GM10248 (cell line): ENCODE measurements around the gene RNF13.

ENCODE experiments used
- CTCF ChIA-PET: fragments of 300-600 bp; sonication (Branson Sonifier 250); formaldehyde crosslinking; extraction: SDS; loops from one replicate; lab custom pipeline; 2021; ENCODE audit warnings: antibody characterized with exemption; lab: Yijun Ruan, JAX
- POLR2A ChIA-PET: fragments of 350-650 bp; sonication (Branson Sonifier 250); formaldehyde crosslinking; extraction: SDS; loops from one replicate; lab custom pipeline; 2020; ENCODE audit warnings: antibody characterized with exemption; lab: Yijun Ruan, JAX
- DNase-seq: peaks from one replicate; pipeline ENCODE4 v3.0.0; 2012; ENCODE audit errors: extremely low spot score
- CTCF ChIP-seq: IDR thresholded peaks from 2 replicates; pipeline ENCODE4 v1.5.1; 2012; ENCODE audit warnings: mild to moderate bottlenecking, low read depth; ENCODE audit errors: extremely low read depth, missing control alignments, control extremely low read depth

Gene RNF13

DNA sequence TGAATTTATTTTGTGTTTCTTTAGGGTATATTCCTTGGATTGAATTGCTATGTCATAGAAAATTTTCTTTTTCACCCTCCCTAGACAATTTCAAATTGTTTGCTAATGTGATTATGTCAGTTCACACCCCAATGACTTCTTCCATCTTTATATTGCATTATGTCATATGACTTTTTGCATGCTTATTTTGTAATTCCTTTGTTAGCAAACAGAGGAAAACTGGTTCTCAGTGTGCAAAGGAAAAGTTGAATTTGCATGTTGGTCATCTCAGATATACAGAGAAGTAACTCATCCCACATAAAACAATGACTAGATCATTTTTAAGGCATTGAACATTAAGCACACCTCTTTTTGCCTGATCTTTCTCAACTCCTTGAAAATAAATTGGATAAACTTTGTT is 3.3 kb upstream of the RNF13 start:
- no peak for TF ChIP-seq CTCF
- POLR2A ChIA-PET: no interaction called here
- CTCF ChIA-PET: interaction anchor here (1.1 to 3.3 kb wide), 5 partner anchors 10 to 47 kb away, joined by 8 to 60 read pairs (median 27); no protein-coding TSS in a partner anchor
- DNase-seq: no peak

GRCh38 chr3:149810846-149811245 is 2.2 kb upstream of the RNF13 start:
- CTCF ChIA-PET: no interaction called here
- DNase-seq: no peak
- POLR2A ChIA-PET: no interaction called here
- TF ChIP-seq CTCF: no peak

- POLR2A ChIA-PET: no interaction called here
- CTCF ChIA-PET: no interaction called here
- no peak for TF ChIP-seq CTCF
- DNase-seq: no peak
These were observed 830 bp upstream of the RNF13 start for GRCh38 chr3:149812165-149812605.

- CTCF ChIA-PET: interaction anchor here (1.0 to 1.5 kb wide), 7 partner anchors 9 to 283 kb away, joined by 3 to 5 read pairs (median 3); no protein-coding TSS in a partner anchor
- TF ChIP-seq CTCF: no peak
- POLR2A ChIA-PET: no interaction called here
- DNase-seq: peak; percentile 9
These were observed 609 bp downstream of the RNF13 start for GRCh38 chr3:149813367-149814281.

DNA sequence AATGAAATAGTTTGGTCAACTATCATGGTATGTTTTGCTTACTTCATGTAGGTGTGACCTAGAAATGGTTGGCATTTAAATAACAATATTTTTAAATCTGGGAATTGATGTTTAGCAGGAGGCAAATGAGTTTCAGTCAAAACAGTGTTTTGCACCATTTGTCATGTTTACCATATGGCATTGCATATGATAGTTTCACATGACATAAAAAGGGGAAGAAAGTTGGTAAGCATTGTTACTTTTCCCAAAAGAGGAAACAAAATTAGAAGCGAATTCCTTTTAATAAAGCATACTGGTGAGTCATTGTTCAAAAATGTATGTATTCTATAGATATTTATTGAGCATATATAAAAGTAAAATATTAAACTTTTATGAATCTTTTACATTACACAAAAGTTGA is 2.3 kb downstream of the RNF13 start:
- POLR2A ChIA-PET: no interaction called here
- CTCF ChIA-PET: no interaction called here
- DNase-seq: no peak
- no peak for TF ChIP-seq CTCF

- POLR2A ChIA-PET: no interaction called here
- CTCF ChIA-PET: interaction anchor here (1.6 kb wide), 1 partner anchor 15 kb away, joined by 3 read pairs; no protein-coding TSS in a partner anchor
- no peak for DNase-seq
- TF ChIP-seq CTCF: no peak
These were observed 2.7 kb downstream of the RNF13 start for GRCh38 chr3:149815728-149816127.
